SK-N-SH treated with all-trans-retinoic acid at 6 μM for 48 hours (cell line): ENCODE data around the gene PSPN.

Experiments used
- ATAC-seq: fragments of 200-7000 bp; cut with Tn5 transposase; 3 replicates; pipeline ENCODE4 v1.9.1; 2020; ENCODE audit warnings: mild to moderate bottlenecking, moderate library complexity
- ARNTL ChIP-seq: fragments of 450-650 bp; formaldehyde crosslinking; IDR thresholded peaks from 2 replicates; pipeline ENCODE4 v1.5.0; 2020; ENCODE audit warnings: low read depth, mild to moderate bottlenecking, moderate library complexity, borderline replicate concordance
- BACH2 ChIP-seq: fragments of 250-450 bp; sonication (Bioruptor Pico); IDR thresholded peaks from 2 replicates; pipeline ENCODE4 v1.9.0; 2021; ENCODE audit warnings: mild to moderate bottlenecking, borderline replicate concordance
- ESRRG ChIP-seq: fragments of 250-450 bp; sonication (Bioruptor Pico); IDR thresholded peaks from 2 replicates; pipeline ENCODE4 v1.6.1; 2021; ENCODE audit warnings: mild to moderate bottlenecking
- GLIS3 ChIP-seq: fragments of 250-450 bp; sonication (Bioruptor Pico); IDR thresholded peaks from 2 replicates; pipeline ENCODE4 v1.5.0; 2020; ENCODE audit warnings: mild to moderate bottlenecking, moderate library complexity
- OSR1 ChIP-seq: fragments of 250-450 bp; sonication (Bioruptor Pico); IDR thresholded peaks from 2 replicates; pipeline ENCODE4 v1.8.0; 2022; ENCODE audit warnings: moderate library complexity, mild to moderate bottlenecking, inconsistent platforms
- PATZ1 ChIP-seq: fragments of 250-450 bp; sonication (Bioruptor Pico); IDR thresholded peaks from 2 replicates; pipeline ENCODE4 v1.8.0; 2020; ENCODE audit warnings: mild to moderate bottlenecking, moderate library complexity, borderline replicate concordance
- RARB ChIP-seq: fragments of 250-450 bp; sonication (Bioruptor Pico); IDR thresholded peaks from 2 replicates; pipeline ENCODE4 v1.8.0; 2021; ENCODE audit warnings: mild to moderate bottlenecking, moderate library complexity
- TCF4 ChIP-seq: fragments of 250-450 bp; sonication (Bioruptor Pico); IDR thresholded peaks from 2 replicates; pipeline ENCODE4 v1.8.0; 2021; ENCODE audit warnings: mild to moderate bottlenecking, moderate library complexity, borderline replicate concordance
- TOX ChIP-seq: fragments of 250-450 bp; sonication (Bioruptor Pico); IDR thresholded peaks from 2 replicates; pipeline ENCODE4 v1.8.0; 2021; ENCODE audit warnings: mild to moderate bottlenecking, moderate library complexity, borderline replicate concordance
- ZC3H10 ChIP-seq: fragments of 250-450 bp; sonication (Bioruptor Pico); IDR thresholded peaks from 2 replicates; pipeline ENCODE4 v1.5.1; 2021; ENCODE audit warnings: mild to moderate bottlenecking, moderate library complexity
- ZFP3 ChIP-seq: fragments of 250-450 bp; sonication (Bioruptor Pico); IDR thresholded peaks from 2 replicates; pipeline ENCODE4 v1.5.0; 2020; ENCODE audit warnings: mild to moderate bottlenecking, moderate library complexity
- ZFP30 ChIP-seq: fragments of 450-650 bp; formaldehyde crosslinking; IDR thresholded peaks from 2 replicates; pipeline ENCODE4 v1.5.0; 2022; ENCODE audit warnings: mild to moderate bottlenecking, moderate library complexity
- ZNF565 ChIP-seq: fragments of 450-650 bp; formaldehyde crosslinking; conservative IDR thresholded peaks from 2 replicates; pipeline ENCODE4 v1.5.0; 2020; ENCODE audit warnings: low read depth, mild to moderate bottlenecking, moderate library complexity
- ZNF8 ChIP-seq: fragments of 450-650 bp; formaldehyde crosslinking; IDR thresholded peaks from 2 replicates; pipeline ENCODE4 v1.5.0; 2020; ENCODE audit warnings: mild to moderate bottlenecking, moderate library complexity
- TF ChIP-seq, protein P1 (sequence below): fragments of 250-450 bp; sonication (Bioruptor Pico); IDR thresholded peaks from 2 replicates; pipeline ENCODE4 v1.5.1; 2021; ENCODE audit warnings: mild to moderate bottlenecking, moderate library complexity
- TF ChIP-seq, protein P2 (sequence below): fragments of 250-450 bp; sonication (Bioruptor Pico); IDR thresholded peaks from 2 replicates; pipeline ENCODE4 v1.8.0; 2021; ENCODE audit warnings: low read depth, mild to moderate bottlenecking, moderate library complexity, borderline replicate concordance
- TF ChIP-seq, protein P3 (sequence below): fragments of 250-450 bp; sonication (Bioruptor Pico); IDR thresholded peaks from 2 replicates; pipeline ENCODE4 v1.5.1; 2020; ENCODE audit warnings: low read depth, mild to moderate bottlenecking, moderate library complexity
- TF ChIP-seq, protein P4 (sequence below): fragments of 250-450 bp; sonication (Bioruptor Pico); IDR thresholded peaks from 2 replicates; pipeline ENCODE4 v1.5.0; 2020; ENCODE audit warnings: mild to moderate bottlenecking, moderate library complexity

Gene PSPN

GRCh38 chr19:6418562-6418932 lies 42.8 kb upstream of the PSPN start (continued):
- TF ChIP-seq PATZ1 (CRISPR knock-in tag) (no peak), GLIS3 (no peak), RARB (no peak), ZNF8 (no peak), TCF4 (CRISPR knock-in tag) (no peak)
- TF ChIP-seq, protein P1, sequence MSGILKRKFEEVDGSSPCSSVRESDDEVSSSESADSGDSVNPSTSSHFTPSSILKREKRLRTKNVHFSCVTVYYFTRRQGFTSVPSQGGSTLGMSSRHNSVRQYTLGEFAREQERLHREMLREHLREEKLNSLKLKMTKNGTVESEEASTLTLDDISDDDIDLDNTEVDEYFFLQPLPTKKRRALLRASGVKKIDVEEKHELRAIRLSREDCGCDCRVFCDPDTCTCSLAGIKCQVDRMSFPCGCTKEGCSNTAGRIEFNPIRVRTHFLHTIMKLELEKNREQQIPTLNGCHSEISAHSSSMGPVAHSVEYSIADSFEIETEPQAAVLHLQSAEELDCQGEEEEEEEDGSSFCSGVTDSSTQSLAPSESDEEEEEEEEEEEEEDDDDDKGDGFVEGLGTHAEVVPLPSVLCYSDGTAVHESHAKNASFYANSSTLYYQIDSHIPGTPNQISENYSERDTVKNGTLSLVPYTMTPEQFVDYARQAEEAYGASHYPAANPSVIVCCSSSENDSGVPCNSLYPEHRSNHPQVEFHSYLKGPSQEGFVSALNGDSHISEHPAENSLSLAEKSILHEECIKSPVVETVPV (CRISPR knock-in tag), result no peak

DNA sequence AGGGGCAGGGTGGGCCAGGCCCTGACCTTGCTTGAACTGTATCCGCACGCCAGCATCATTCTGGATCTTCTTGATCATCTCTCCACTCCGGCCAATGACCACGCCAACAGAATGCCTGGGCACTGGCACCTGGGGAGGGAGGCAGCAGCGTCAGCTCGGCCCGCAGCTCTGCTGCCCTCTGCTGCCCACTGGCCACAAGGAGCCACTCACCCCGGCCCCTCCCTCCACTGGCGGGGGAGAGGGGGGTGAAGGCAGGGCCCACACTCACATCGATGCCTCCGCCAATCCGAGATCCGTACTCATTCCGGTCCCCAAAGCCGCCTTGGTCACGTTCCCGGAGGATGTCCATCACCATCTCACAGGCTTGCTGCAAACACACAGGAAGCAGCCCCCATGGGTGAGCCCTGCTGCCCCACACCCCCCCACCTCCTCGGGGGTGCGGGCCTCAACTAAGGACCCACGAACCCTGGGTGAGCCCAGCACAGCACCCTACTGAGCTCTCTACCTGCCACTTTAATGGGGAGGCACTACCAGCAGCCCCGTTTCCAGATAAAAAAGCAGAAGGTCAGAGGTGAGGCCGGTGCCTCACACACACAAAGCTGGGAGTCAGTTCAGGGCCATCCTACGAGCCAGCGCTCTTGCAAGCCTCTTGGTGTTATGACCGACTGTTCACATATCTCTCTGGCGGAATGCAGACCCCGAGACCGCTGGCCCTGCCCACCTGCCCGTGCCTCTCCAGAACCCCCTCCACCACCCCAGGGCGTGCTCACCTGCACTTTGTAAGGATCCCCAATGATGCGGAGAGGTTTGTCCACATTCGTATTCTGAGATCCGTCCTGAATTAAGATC lies 42.2 kb upstream of the PSPN start:
- ATAC-seq, result peak; percentile 79
- TF ChIP-seq ZFP30 (CRISPR knock-in tag) (no peak), ZC3H10 (no peak), GLIS3 (no peak), BACH2 (no peak), TOX (CRISPR knock-in tag) (no peak)
- TF ChIP-seq, protein P2, sequence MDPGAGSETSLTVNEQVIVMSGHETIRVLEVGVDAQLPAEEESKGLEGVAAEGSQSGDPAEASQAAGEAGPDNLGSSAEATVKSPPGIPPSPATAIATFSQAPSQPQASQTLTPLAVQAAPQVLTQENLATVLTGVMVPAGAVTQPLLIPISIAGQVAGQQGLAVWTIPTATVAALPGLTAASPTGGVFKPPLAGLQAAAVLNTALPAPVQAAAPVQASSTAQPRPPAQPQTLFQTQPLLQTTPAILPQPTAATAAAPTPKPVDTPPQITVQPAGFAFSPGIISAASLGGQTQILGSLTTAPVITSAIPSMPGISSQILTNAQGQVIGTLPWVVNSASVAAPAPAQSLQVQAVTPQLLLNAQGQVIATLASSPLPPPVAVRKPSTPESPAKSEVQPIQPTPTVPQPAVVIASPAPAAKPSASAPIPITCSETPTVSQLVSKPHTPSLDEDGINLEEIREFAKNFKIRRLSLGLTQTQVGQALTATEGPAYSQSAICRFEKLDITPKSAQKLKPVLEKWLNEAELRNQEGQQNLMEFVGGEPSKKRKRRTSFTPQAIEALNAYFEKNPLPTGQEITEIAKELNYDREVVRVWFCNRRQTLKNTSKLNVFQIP (CRISPR knock-in tag), result no peak
- TF ChIP-seq, protein P1 (CRISPR knock-in tag), result no peak

- ATAC-seq, result no peak
- TF ChIP-seq, protein P3, sequence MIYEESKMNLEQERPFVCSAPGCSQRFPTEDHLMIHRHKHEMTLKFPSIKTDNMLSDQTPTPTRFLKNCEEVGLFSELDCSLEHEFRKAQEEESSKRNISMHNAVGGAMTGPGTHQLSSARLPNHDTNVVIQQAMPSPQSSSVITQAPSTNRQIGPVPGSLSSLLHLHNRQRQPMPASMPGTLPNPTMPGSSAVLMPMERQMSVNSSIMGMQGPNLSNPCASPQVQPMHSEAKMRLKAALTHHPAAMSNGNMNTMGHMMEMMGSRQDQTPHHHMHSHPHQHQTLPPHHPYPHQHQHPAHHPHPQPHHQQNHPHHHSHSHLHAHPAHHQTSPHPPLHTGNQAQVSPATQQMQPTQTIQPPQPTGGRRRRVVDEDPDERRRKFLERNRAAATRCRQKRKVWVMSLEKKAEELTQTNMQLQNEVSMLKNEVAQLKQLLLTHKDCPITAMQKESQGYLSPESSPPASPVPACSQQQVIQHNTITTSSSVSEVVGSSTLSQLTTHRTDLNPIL, result no peak
- TF ChIP-seq TCF4 (CRISPR knock-in tag) (no peak), ARNTL (CRISPR knock-in tag) (no peak), ESRRG (CRISPR knock-in tag) (no peak), BACH2 (no peak), OSR1 (CRISPR knock-in tag) (no peak), ZNF565 (no peak), GLIS3 (no peak), ZFP3 (no peak), ZC3H10 (no peak), RARB (no peak), ZNF8 (no peak)
- TF ChIP-seq, protein P1 (CRISPR knock-in tag), result no peak
- TF ChIP-seq, protein P4, sequence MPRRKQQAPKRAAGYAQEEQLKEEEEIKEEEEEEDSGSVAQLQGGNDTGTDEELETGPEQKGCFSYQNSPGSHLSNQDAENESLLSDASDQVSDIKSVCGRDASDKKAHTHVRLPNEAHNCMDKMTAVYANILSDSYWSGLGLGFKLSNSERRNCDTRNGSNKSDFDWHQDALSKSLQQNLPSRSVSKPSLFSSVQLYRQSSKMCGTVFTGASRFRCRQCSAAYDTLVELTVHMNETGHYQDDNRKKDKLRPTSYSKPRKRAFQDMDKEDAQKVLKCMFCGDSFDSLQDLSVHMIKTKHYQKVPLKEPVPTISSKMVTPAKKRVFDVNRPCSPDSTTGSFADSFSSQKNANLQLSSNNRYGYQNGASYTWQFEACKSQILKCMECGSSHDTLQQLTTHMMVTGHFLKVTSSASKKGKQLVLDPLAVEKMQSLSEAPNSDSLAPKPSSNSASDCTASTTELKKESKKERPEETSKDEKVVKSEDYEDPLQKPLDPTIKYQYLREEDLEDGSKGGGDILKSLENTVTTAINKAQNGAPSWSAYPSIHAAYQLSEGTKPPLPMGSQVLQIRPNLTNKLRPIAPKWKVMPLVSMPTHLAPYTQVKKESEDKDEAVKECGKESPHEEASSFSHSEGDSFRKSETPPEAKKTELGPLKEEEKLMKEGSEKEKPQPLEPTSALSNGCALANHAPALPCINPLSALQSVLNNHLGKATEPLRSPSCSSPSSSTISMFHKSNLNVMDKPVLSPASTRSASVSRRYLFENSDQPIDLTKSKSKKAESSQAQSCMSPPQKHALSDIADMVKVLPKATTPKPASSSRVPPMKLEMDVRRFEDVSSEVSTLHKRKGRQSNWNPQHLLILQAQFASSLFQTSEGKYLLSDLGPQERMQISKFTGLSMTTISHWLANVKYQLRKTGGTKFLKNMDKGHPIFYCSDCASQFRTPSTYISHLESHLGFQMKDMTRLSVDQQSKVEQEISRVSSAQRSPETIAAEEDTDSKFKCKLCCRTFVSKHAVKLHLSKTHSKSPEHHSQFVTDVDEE (CRISPR knock-in tag), result no peak
Observed at GRCh38 chr19:6416658-6417405, 41.1 kb upstream of the PSPN start.
